ENCODE measurements around the gene CSNK2A3.

CSNK2A3 gene

GRCh38 chr11:11308249-11308648 is 44.8 kb downstream of the CSNK2A3 start:
- no peak for TF ChIP-seq CTCF (IDR thresholded peaks at IDR 0.05; ENCODE audit: insufficient read depth, low read depth, low read length, missing control alignments)
- no peak overlapping the region for H3K4me3 ChIP-seq (ENCODE audit: low read length)
- no peak for DNase-seq (ENCODE audit: low read depth)

- no peak for TF ChIP-seq CTCF (IDR thresholded peaks at IDR 0.05; ENCODE audit: insufficient read depth, low read depth, low read length, missing control alignments)
- H3K4me3 ChIP-seq (ENCODE audit: low read length), result no peak overlapping the region
- DNase-seq (ENCODE audit: low read depth), result no peak
Observed at GRCh38 chr11:11306855-11307254, 46.2 kb downstream of the CSNK2A3 start.

GRCh38 chr11:11304550-11304949 is 48.5 kb downstream of the CSNK2A3 start:
- H3K4me3 ChIP-seq (ENCODE audit: low read length), result no peak overlapping the region
- TF ChIP-seq CTCF (IDR thresholded peaks at IDR 0.05; ENCODE audit: insufficient read depth, low read depth, low read length, missing control alignments), result no peak
- DNase-seq (ENCODE audit: low read depth), result no peak

- TF ChIP-seq CTCF (IDR thresholded peaks at IDR 0.05; ENCODE audit: insufficient read depth, low read depth, low read length, missing control alignments), result no peak
- H3K4me3 ChIP-seq (ENCODE audit: low read length), result no peak overlapping the region
- DNase-seq (ENCODE audit: low read depth), result no peak
Observed at GRCh38 chr11:11302565-11302964, 50.5 kb downstream of the CSNK2A3 start.
